Retinal pigment epithelial cell (primary cell): ENCODE results near the gene CCNYL1.

ENCODE experiments used
- DNase-seq: peaks from one replicate; pipeline ENCODE4 v3.0.0-alpha.2; 2010; ENCODE audit warnings: low read depth
- H3K4me3 ChIP-seq: 2 replicates; pipeline ENCODE4 v1.5.1; 2011; ENCODE audit warnings: mild to moderate bottlenecking, low read length, control low read depth, moderate library complexity
- CTCF ChIP-seq: conservative IDR thresholded peaks from 2 replicates; pipeline ENCODE4 v1.5.1; 2011; ENCODE audit warnings: low read depth, low read length, control low read depth, inconsistent platforms

CCNYL1 gene

GRCh38 chr2:207710814-207711740 is at the start of gene CCNYL1:
TSS of gene CCNYL1 (plus strand) at chr2:207711640. CDS start at chr2:207711897, 257 bp downstream.
- DNase-seq = peak; percentile 97
- H3K4me3 ChIP-seq = peak within 1 kb of the TSS; percentile 84
- no peak for TF ChIP-seq CTCF

- no peak for TF ChIP-seq CTCF
- no peak overlapping the region for H3K4me3 ChIP-seq
- no peak for DNase-seq
These were observed 49.2 kb upstream of the CCNYL1 start for GRCh38 chr2:207662203-207662602.

DNA sequence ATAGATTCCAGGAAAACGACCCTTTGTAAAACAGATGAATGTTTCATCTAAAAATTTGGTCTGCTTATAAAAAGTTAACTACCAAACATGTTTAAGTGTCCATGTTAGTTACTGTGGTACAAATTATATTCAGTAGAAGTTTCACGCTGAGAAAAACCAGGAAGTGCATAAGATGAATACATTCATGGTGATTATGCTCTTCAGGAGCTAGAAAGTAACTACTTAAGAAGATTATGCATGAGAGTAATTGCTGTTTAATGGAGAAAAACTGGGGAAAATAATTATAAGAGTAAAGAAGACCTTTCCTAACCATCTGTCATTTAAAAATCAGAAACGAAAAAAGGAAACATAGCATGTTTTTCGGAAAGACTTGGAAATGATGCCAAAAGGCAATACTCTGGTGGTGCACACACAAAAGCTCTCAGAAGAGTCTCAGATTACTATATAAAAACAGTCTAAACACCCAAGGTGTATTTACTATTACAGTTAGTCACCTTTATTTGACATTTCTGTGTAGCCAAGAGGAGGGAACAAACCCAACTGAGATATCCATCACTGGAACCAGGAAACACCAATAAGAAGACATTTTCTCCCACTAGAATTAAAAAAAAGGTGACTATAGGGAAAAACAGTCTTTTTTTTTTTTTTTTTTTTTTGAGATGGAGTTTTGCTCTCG is 47.4 kb upstream of the CCNYL1 start:
- H3K4me3 ChIP-seq = no peak overlapping the region
- no peak for TF ChIP-seq CTCF
- DNase-seq = no peak

DNA sequence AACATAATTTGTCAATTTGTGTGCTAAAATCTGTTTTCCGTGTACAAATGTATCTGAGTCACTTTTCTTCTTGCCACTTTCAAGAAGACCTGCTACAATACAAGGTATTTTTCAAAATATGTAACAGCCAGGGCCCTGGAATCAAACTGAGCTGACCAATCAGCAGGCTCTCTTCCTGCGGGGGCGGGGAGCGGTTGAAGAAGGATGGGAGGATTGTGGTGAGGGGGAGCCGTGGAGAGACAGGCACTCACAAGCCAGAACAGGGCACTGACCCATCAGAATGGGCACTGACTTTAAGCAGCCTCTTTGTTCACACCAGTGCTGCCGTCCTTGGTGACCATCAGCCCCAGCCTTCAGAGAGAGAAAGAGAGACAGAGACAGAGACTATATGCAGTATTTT is 40.6 kb upstream of the CCNYL1 start:
- no peak for DNase-seq
- H3K4me3 ChIP-seq = no peak overlapping the region
- no peak for TF ChIP-seq CTCF

GRCh38 chr2:207673431-207673830 is 38.0 kb upstream of the CCNYL1 start:
- H3K4me3 ChIP-seq = no peak overlapping the region
- no peak for TF ChIP-seq CTCF
- no peak for DNase-seq

DNA sequence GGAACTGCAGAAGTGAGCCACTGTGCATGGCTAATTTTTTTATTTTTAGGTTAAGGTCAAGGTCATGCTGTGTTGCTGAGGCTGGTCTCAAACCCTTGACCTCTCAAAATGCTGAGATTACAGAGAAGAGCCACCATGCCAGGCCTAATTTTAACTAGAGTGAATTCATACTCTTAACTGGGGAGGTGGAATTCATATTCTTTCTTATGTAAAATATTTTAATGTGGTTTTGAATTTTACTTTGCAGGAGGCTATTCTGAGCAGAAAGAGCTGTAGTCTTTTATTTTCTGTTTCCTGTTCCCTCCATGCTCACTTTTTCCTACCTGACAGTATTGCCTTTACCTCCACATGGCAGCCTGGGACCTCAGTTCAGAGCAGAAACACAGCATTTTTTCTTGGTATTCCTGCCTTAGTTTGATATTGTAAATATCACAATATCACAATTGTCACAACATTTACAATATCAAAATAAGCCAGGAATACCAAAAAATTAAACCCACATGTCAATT is 37.1 kb upstream of the CCNYL1 start:
- H3K4me3 ChIP-seq = no peak overlapping the region
- DNase-seq = no peak
- no peak for TF ChIP-seq CTCF
